ENCODE measurements around the gene LY6G5C. TPM values are rescaled to one million over a fixed set of nuclear protein-coding genes. Genes with fewer than 3 reads are reported as not detected.

LY6G5C gene
- total RNA-seq, 1 experiment from 2014 or later, result 0.62 TPM

DNA sequence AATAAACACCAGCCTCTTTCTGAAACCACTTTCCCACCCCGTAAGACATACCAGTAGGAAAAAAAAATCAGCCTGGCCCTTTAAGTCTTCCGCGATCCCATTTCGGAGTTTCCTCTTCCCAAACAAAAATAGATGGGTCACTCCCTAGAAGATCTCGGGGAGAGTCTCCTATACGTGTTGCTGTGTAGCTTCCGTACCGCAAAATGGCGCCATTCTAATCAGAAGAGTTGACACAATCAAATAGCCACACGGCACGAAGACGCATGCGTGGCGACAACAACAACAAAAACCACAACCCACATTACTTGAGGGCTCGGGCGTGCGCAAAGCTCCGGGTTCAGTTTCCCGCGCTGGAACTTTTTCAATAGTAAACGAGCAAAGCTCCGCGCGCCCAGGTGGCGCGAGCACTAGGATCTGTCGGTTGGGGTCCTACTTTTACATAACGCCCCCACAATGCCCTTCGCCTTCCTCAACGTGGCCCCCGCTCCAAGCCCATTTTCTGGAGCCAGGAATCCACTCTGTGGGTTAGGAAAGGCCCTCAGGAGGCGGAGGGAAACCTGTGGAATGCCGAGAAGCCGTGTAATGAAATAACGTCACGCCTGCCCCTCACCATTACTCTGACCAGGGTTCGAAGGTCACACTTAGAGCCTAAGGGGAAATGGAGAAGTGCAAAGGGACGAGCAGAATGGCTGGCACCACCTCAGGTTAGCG, 15.9 kb downstream of the LY6G5C start, which contains the start of gene GPANK1:
GPANK1 (minus strand) TSS at position 208 of the 711 bp plus-strand sequence. CDS start 519 bp downstream, outside the sequence.
- no TSS peak for BruUV-seq (replicated peaks)
- H3K36me3 ChIP-seq (ENCODE audit: control insufficient read depth, insufficient read depth, low read length), result peaks cover 33% of the 10 kb centered on the region
- ChIA-PET POLR2A (interaction anchor here (0.6 kb wide), 2 partner anchors 40 to 166 kb away, joined by 4 to 15 read pairs; no protein-coding TSS in a partner anchor), CTCF (no interaction called here)
- H3K27ac ChIP-seq (ENCODE audit: low read length), result peak within 1 kb of the TSS; percentile 94
- ATAC-seq, result peak; percentile 57
- DNase-seq (ENCODE audit: low read depth, low spot score), result peak; percentile 87
- H3K9me3 ChIP-seq (ENCODE audit: control insufficient read depth, insufficient read depth, low read depth, low read length), result no peaks in the 10 kb centered on the region
- in situ Hi-C loops (cut with HindIII; ENCODE audit: low pct_unique_long_range_greater_than_20kb, low sequenced_read_pairs) (no loop called here), intact Hi-C loops (cut with micrococcal nuclease; ENCODE audit: unreplicated experiment) (no loop called here)
- H3K27me3 ChIP-seq (ENCODE audit: control insufficient read depth, insufficient read depth, low read length), result no peaks in the 10 kb centered on the region
- TF ChIP-seq, protein P1, sequence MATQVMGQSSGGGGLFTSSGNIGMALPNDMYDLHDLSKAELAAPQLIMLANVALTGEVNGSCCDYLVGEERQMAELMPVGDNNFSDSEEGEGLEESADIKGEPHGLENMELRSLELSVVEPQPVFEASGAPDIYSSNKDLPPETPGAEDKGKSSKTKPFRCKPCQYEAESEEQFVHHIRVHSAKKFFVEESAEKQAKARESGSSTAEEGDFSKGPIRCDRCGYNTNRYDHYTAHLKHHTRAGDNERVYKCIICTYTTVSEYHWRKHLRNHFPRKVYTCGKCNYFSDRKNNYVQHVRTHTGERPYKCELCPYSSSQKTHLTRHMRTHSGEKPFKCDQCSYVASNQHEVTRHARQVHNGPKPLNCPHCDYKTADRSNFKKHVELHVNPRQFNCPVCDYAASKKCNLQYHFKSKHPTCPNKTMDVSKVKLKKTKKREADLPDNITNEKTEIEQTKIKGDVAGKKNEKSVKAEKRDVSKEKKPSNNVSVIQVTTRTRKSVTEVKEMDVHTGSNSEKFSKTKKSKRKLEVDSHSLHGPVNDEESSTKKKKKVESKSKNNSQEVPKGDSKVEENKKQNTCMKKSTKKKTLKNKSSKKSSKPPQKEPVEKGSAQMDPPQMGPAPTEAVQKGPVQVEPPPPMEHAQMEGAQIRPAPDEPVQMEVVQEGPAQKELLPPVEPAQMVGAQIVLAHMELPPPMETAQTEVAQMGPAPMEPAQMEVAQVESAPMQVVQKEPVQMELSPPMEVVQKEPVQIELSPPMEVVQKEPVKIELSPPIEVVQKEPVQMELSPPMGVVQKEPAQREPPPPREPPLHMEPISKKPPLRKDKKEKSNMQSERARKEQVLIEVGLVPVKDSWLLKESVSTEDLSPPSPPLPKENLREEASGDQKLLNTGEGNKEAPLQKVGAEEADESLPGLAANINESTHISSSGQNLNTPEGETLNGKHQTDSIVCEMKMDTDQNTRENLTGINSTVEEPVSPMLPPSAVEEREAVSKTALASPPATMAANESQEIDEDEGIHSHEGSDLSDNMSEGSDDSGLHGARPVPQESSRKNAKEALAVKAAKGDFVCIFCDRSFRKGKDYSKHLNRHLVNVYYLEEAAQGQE (IDR thresholded peaks at IDR 0.05; ENCODE audit: insufficient read depth in 1 of 2, low read depth in 2 of 2, low read length in 1 of 2), result no peak
- TF ChIP-seq TCF7L2 (IDR thresholded peaks at IDR 0.05; ENCODE audit: low read depth, low read length) (peak; percentile 49; the same call in 1 of the 2 replicates), POLR2AphosphoS5 (IDR thresholded peaks at IDR 0.05; ENCODE audit: low read depth, low read length) (peak; percentile 30; the same call in 1 of the 2 replicates)
- H3K4me1 ChIP-seq (ENCODE audit: control insufficient read depth, insufficient read depth, low read length), result peaks cover 14% of the 10 kb centered on the region
- H3K4me3 ChIP-seq (ENCODE audit: low read depth in 2 of 2, low read length in 2 of 2), result peak within 1 kb of the TSS; percentile 76 to 94

DNA sequence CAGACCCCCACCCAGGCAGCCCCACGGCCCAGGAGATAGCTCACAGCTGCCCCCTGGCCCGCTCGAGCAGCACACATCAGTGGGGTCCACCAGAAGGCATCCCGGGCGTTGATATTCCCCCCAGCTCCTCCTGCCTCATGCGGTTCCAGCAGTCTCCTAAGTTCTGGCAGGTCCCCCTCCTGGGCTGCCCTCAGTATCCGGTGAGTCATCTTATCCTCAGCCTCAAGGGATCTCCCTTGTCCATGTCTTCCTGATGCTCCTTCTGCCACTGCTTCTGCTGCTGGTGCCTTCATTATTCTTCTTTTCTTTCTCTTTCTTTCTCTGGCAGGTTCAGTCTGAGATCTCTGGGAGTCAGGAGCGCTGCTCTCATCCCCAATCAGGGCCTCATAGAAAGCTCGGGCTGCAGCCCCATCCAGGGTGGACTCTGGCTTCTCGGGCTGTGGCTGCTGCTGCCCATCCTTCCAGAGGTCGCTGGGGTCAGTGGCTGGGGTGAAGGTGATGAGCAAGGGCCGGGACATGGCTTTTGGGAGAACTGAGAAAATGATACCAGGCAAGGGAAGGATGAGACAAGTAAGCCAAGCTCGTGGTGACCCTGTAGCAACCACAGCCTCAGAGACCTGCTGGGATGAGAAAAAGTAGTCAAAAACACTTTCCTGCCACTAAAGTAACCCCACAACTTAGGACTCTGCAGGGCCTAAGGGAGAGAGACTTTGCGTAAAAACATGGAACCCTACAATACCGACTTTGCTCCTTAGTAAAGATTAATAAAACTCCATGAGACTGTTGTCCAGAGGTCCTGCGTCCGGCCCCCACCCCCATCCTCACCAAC, 16.7 kb downstream of the LY6G5C start:
- intact Hi-C loops (cut with micrococcal nuclease; ENCODE audit: unreplicated experiment) (no loop called here), in situ Hi-C loops (cut with HindIII; ENCODE audit: low pct_unique_long_range_greater_than_20kb, low sequenced_read_pairs) (no loop called here)
- ChIA-PET CTCF (no interaction called here), POLR2A (interaction anchor here (0.6 kb wide), 1 partner anchor 166 kb away, joined by 15 read pairs; no protein-coding TSS in a partner anchor)
- Histone ChIP-seq H3K36me3 (ENCODE audit: control insufficient read depth, insufficient read depth, low read length) (peaks cover 25% of the 10 kb centered on the region), H3K4me1 (ENCODE audit: control insufficient read depth, insufficient read depth, low read length) (peaks cover 17% of the 10 kb centered on the region), H3K4me3 (ENCODE audit: low read depth in 2 of 2, low read length in 2 of 2) (peak overlapping the region; percentile 76 to 94), H3K27me3 (ENCODE audit: control insufficient read depth, insufficient read depth, low read length) (no peaks in the 10 kb centered on the region), H3K27ac (ENCODE audit: low read length) (peak overlapping the region; percentile 94), H3K9me3 (ENCODE audit: control insufficient read depth, insufficient read depth, low read depth, low read length) (no peaks in the 10 kb centered on the region)
- ATAC-seq, result no peak
- no peak for DNase-seq (ENCODE audit: low read depth, low spot score)
- TF ChIP-seq POLR2AphosphoS5 (IDR thresholded peaks at IDR 0.05; ENCODE audit: low read depth, low read length) (no peak), SIN3A (IDR thresholded peaks at IDR 0.05; ENCODE audit: borderline replicate concordance, insufficient read depth, low read depth, low read length) (no peak), TCF7L2 (IDR thresholded peaks at IDR 0.05; ENCODE audit: low read depth, low read length) (no peak)
- TF ChIP-seq, protein P1 (IDR thresholded peaks at IDR 0.05; ENCODE audit: insufficient read depth in 1 of 2, low read depth in 2 of 2, low read length in 1 of 2), result no peak
- TF ChIP-seq, protein P2, sequence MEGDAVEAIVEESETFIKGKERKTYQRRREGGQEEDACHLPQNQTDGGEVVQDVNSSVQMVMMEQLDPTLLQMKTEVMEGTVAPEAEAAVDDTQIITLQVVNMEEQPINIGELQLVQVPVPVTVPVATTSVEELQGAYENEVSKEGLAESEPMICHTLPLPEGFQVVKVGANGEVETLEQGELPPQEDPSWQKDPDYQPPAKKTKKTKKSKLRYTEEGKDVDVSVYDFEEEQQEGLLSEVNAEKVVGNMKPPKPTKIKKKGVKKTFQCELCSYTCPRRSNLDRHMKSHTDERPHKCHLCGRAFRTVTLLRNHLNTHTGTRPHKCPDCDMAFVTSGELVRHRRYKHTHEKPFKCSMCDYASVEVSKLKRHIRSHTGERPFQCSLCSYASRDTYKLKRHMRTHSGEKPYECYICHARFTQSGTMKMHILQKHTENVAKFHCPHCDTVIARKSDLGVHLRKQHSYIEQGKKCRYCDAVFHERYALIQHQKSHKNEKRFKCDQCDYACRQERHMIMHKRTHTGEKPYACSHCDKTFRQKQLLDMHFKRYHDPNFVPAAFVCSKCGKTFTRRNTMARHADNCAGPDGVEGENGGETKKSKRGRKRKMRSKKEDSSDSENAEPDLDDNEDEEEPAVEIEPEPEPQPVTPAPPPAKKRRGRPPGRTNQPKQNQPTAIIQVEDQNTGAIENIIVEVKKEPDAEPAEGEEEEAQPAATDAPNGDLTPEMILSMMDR (IDR thresholded peaks at IDR 0.05), result no peak
- TSS peak; percentile 81 for BruUV-seq (replicated peaks)

Measured in Panc1 (cell line).